ENCODE data around the gene STRIP2. TPM values are rescaled to one million over a fixed set of nuclear protein-coding genes. Genes with fewer than 3 reads are reported as not detected.
"Not testable (repeated sequence)": the region's sequence is repeated elsewhere in the genome, so short reads cannot be mapped to it uniquely, and the experiment has no call there.

STRIP2 gene
- total RNA-seq, 1 donor from 2014 or later = 0.52 TPM

GRCh38 chr7:129529643-129530042, 95.4 kb downstream of the STRIP2 start:
- DNase-seq (ENCODE audit: low spot score) = no peak

GRCh38 chr7:129530795-129531391, 96.7 kb downstream of the STRIP2 start:
- DNase-seq (ENCODE audit: low spot score) = no peak

- DNase-seq (ENCODE audit: low spot score) = no peak
Observed at GRCh38 chr7:129531721-129532120, 97.5 kb downstream of the STRIP2 start.

GRCh38 chr7:129532375-129532774, 98.1 kb downstream of the STRIP2 start:
- no peak for DNase-seq (ENCODE audit: low spot score)

GRCh38 chr7:129534558-129535274, 100.5 kb downstream of the STRIP2 start:
- DNase-seq (ENCODE audit: low spot score) = not testable (repeated sequence)

- no peak for DNase-seq (ENCODE audit: low spot score)
Observed at GRCh38 chr7:129535896-129536295, 101.7 kb downstream of the STRIP2 start.

GRCh38 chr7:129536323-129536722, 102.1 kb downstream of the STRIP2 start:
- no peak for DNase-seq (ENCODE audit: low spot score)

Other genes starting within 250 kb of the STRIP2 start
- gene SMO, start 245.8 kb upstream of the STRIP2 start, total RNA-seq = 12.5 TPM
- 19.3 TPM for gene AHCYL2, start 209.4 kb upstream of the STRIP2 start, total RNA-seq
- gene SMKR1, start 68.1 kb downstream of the STRIP2 start, total RNA-seq = 2.2 TPM
- gene NRF1, start 177.3 kb downstream of the STRIP2 start, total RNA-seq = 32.4 TPM